NCI-H2227 treated with DMSO at 0.1 percent for 48 hours (cell line): ENCODE results near the gene GRB14.
A peak's percentile ranks its signal among the peaks of the same experiment; 100 is the strongest.
"Not testable (repeated sequence)": the region's sequence is repeated elsewhere in the genome, so short reads cannot be mapped to it uniquely, and the experiment has no call there.

Experiments used
- DNase-seq: peaks from one replicate; lab custom pipeline; 2025; lab: John Stamatoyannopoulos, UW

GRB14 gene

GRCh38 chr2:164620873-164621763 lies at the start of gene GRB14:
TSS of gene GRB14 (minus strand) at chr2:164621482. CDS start at chr2:164621309, 173 bp downstream.
- DNase-seq, result peak; percentile 38

GRCh38 chr2:164669291-164669690 lies 48.0 kb upstream of the GRB14 start:
- DNase-seq, result no peak

GRCh38 chr2:164667566-164667965 lies 46.3 kb upstream of the GRB14 start:
- DNase-seq, result no peak

GRCh38 chr2:164664070-164664469 lies 42.8 kb upstream of the GRB14 start:
- no peak for DNase-seq

DNA sequence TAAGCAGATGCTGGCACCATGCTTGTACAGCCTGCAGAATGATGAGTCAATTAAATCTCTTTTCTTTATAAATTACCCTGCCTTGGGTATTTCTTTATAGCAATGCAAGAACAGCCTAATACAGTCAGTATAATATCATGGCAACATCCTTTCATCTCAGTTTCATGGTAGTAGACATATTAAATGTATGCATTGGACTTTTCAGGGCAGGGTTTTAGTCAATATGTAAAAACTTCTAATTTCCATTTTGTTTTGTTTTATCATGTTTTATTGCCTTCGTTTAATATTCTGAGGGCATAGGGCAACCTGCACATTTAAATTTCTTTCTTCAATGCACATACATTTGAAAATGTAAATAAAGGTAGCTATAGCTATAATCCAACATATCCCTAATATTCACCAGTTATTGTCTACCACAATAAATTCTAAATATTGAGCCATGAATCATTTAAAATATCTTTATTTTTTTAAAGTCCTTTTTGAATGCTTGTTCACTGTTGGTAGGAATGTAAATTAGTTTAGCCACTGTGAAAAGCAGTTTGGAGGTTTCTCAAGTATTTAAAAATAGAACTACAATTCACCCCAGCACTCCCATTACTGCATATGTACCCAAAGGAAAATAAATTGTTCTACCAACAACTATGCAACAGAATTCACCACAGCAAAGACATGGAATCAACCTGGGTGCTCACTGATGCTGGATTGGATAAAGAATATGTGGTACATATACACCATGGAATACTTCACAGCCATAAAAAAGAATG lies 41.8 kb upstream of the GRB14 start:
- DNase-seq, result no peak

DNA sequence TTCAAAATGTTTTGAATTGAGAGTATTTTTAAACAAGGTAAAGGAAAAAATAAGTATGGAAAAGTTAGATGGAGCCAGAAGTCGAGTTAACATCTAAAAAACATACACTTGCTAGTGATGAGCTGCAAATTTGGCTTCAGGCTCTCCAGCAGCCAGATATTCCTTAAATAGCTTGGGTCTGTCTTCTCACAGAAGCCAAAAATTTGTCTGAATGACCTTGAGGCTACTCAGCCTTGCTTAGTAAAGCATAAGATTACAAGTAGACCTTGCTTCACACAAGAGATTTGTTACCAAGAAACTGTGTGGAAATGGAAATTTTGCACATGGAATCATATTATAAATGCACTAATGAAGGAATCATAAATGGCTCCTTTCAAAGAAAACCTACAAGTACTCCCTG lies 40.8 kb upstream of the GRB14 start:
- no peak for DNase-seq

- DNase-seq, result no peak
Observed at GRCh38 chr2:164661349-164661748, 40.1 kb upstream of the GRB14 start.

- no peak for DNase-seq
Observed at GRCh38 chr2:164657129-164657528, 35.8 kb upstream of the GRB14 start.

DNA sequence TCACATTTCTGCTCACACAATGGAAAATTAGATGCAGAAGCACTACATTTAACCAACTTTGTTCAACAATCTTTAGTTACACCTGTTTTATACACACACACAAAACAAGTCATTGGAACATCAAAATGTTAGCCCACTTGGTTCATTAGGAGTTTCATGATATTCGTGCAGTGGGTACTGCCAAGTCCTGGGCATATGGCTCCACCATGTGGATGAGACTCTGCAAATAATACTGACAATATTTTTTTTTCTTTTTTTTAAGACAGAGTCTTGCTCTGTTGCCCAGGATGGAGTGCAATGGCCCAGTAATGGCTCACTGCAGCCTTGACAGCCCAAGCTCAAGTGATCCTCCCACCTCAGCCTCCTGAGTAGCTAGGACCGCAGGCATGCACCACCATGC lies 34.5 kb upstream of the GRB14 start:
- no peak for DNase-seq

DNA sequence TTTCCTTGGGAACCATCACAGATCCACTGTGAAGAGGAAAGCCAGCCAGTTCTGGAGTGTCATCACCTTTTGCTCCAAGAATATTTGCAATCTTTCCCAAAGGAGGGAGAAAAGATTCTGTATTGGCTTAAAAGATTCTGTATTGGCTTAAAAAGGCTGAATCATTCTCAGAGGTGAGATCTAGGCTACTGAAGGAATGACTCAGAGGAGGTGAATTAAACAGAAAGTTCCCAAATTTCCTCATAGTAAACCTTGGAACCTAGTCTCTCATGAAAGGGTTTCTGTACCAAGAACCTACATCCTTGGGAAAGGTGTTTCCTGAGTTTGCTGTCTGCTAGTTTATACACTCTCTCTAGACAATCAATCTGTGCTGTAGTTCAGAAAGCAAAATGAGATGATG lies 34.1 kb upstream of the GRB14 start:
- no peak for DNase-seq

DNA sequence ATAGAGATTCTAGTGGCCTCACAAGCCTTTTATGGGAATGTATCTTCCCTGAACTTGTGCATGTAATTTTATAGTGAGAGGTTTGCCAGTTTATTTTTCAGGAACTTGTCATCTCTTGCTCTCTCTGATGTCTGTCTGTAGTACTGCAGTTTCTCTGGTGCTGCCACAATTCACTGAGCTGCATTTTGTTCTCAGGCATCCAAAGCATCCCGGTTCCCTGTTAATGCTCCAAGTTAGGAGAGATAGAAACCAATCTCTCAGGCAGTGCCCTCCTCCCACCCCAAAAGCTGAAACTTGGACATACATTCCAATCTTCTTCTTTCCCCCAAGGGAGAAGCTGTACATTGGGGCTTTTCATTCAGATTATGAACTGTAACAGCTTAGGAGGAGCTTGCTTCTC lies 30.1 kb upstream of the GRB14 start:
- DNase-seq, result no peak

DNA sequence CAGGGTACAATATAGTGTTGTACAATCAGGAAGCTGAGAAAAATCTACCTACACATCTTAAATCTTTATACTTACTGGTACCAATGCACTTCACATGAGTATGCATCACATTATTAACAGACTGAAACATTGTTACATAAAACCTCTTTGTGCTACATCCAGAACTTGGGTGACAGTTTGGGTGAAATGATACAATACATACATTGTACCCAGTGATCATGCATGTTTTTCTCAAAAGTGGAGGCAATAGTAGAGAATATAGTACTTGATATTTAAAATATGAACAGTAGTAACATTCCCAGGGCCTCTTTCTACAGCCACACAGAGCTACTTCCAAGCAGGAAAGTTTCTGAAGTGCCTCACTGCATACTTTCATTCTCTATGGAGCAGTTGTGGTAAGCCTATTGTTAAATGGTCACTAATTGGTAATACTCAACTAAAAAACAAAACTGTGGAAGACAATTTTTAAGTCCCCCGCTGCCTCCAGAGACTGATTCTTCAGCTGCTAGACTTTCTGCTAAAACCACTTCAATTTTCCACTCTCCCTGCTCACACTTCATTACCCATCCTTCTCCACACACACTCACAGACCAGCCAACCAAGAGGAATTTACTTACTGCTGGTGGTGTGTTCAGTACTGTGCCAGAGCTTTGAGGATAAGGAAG lies 22.9 kb upstream of the GRB14 start:
- DNase-seq, result no peak

DNA sequence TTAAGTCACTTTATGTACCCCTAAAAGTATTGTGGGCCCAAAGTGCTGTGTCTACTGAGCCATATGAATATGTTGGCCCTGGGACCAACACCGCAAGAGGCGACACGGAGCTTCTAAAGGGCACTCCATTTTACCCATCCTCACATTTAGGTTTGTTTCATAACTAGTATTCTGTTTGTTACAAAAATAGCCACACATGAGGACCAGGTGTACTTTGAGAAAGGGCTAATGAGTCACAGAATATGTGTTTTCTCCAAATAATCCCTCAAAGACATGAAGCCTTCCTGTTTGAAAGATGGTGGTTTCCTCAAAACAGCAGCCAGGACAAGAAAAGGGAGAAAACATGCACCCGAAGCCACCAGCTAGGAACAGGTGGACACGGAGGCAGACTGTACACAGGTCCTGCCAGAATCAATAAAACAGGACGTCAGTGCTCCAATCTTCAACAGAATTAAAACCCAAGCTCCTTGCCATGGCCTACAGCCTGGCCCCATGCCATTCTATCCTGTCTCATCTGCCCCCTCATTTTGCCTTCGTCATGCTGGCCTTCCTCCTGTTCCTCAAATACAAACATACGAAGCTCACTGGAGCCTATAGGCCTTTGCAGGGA lies 21.8 kb upstream of the GRB14 start:
- DNase-seq, result no peak

DNA sequence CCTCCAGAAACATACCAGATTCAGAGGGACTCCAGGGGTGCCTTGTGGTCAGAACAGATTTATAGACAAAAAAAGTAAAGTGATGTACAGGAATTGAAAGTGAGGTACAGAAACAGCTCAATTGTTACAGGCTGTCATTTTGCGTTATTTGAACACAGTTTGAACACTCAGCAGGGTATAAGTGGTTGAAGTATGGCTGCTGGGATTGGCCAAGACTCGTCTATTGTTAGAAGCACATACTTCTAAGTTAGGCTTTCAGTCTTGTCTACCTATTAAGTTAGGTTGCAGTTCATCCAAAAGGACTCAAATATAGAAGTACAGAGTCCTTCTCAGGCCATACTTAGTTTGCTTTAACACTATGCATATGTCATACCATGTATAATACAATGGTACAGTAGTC lies 21.0 kb upstream of the GRB14 start:
- DNase-seq, result peak; percentile 11

- not testable (repeated sequence) for DNase-seq
Observed at GRCh38 chr2:164628319-164628718, 7.0 kb upstream of the GRB14 start.

DNA sequence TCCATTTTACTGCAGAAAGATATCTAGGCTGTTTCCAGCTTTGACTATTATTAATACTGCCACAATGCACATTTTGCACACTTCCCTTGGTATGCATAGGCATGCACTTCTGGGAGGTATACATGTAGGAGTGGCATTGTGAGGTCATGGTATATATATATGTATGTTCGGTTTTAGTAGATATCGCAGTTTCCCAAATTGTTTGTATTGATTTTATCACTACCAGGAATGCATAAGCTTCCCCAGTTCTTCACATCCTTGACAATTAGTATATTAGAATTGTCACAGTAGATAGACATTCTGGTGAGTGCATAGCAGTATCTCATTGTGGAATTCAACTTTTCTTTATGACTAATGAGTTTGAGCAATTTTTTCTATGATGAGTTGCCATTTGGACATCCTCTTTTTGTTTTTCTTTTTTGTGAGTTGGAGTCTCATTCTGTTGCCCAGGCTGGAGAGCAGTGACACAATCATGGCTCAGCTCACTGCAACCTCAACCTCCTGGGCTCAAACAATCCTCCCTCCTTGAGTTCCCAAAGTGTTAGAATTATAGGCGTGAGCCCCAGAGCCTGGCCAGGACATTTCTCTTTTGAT lies 4.2 kb upstream of the GRB14 start:
- no peak for DNase-seq

DNA sequence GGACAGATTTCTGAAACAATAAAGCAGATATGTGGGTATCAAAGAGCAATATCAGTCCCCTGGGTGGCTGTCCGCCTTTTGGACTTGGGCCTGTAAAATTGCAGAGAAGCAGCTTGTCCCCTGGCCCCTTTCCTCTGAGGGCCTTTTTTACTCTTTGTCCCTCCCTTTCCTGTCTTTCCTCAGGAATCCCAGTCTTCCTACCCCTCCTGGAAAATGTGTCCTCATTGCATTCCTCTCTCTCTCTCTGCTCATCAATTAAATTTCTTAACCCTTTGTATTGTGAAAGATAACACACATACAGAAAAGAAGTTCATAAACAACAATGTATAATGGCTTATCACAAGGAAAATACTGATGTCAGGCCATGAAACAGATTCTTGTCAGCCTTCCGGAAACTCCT lies 3.0 kb upstream of the GRB14 start:
- no peak for DNase-seq

DNA sequence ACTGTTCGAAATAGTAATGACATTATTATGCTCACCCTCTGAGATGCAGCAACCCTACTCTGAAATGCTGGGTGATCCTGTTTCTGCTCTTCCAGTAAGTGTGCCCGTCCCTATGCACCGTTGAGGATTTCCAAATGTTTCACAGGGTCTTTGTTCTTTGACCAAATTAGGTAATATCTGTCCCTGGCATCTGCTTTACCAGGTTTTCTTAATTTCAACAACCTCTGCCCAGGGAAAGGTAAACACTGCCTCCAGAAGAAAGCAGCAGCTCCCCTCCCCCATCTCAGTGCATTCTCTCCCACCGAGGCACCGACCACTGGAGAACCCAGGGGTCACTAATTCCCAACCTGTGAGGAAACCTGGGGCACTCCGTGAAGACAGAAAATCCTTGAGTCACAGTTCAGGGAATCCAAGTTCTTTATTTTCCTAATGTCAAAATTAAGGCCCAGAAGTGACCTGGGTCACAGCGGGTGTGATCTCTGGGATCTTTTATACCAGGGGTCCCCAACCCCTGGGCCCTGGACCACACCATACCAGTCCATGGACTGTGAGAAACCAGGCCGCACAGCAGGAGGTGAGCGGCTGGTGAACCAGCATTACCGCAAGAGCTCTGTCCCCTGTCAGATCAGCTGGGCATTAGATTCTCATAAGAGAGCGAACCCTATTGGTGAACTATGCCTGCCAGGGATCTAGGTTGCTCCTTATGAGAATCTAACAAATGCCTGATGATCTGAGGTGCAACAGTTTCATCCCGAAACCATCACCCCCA lies 1.2 kb upstream of the GRB14 start:
- DNase-seq, result no peak

- DNase-seq, result peak; percentile 22
Observed at GRCh38 chr2:164621764-164622105, 453 bp upstream of the GRB14 start.

GRCh38 chr2:164620457-164620856 lies 825 bp downstream of the GRB14 start:
- DNase-seq, result no peak

- no peak for DNase-seq
Observed at GRCh38 chr2:164617466-164617865, 3.8 kb downstream of the GRB14 start.
